Measurements from ENCODE around the gene CCDC188. TPM values are rescaled to one million over a fixed set of nuclear protein-coding genes. Genes with fewer than 3 reads are reported as not detected.

CCDC188 gene
- total RNA-seq, 1 experiment from 2014 or later: not detected

DNA sequence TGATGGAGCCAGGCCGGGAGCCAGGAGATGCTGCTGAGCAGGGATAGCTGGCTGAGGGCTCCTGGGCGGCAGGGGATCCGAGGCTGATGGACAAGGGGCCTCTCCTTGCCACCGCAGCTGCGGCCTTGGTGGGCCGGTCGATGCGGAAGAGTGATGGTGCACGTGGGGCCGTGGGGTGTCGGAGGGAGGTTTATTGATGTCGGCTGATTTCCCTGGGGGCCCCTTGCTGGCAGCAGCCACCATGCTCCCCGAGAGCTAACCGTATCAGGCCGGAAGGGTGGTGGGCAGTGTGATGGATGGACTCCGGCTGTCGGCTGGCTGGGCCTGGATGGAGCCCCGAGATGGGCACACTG is 31.0 kb upstream of the CCDC188 start:
- CTCF ChIA-PET: no interaction called here
- Mint-ChIP-seq H3K9me3 (no peaks in the 10 kb centered on the region), H3K4me3 (no peak overlapping the region), H3K4me1 (no peaks in the 10 kb centered on the region), H3K36me3 (no peaks in the 10 kb centered on the region), H3K27ac (no peak overlapping the region), H3K27me3 (ENCODE audit: low read depth) (no peaks in the 10 kb centered on the region)
- ATAC-seq: no peak
- POLR2A ChIA-PET: no interaction called here
- TF ChIP-seq TEAD1 (CRISPR knock-in tag; IDR thresholded peaks at IDR 0.05) (no peak), ATF6 (CRISPR knock-in tag; IDR thresholded peaks at IDR 0.05) (no peak), ZNF671 (CRISPR knock-in tag; IDR thresholded peaks at IDR 0.05) (no peak), NFE2L1 (CRISPR knock-in tag; IDR thresholded peaks at IDR 0.05) (no peak), NFYB (CRISPR knock-in tag; conservative IDR thresholded peaks at IDR 0.05; ENCODE audit: low read depth) (no peak), CTCF (IDR thresholded peaks at IDR 0.05) (no peak), ERG (CRISPR knock-in tag; IDR thresholded peaks at IDR 0.05) (no peak), ESRRA (CRISPR knock-in tag; IDR thresholded peaks at IDR 0.05; ENCODE audit: borderline replicate concordance) (no peak), NR2C2 (CRISPR knock-in tag; IDR thresholded peaks at IDR 0.05) (no peak), FOXJ3 (CRISPR knock-in tag; IDR thresholded peaks at IDR 0.05; ENCODE audit: borderline replicate concordance) (no peak), ZBTB21 (CRISPR knock-in tag; IDR thresholded peaks at IDR 0.05; ENCODE audit: borderline replicate concordance) (no peak), ZNF219 (CRISPR knock-in tag; IDR thresholded peaks at IDR 0.05; ENCODE audit: borderline replicate concordance) (no peak), ARID4B (CRISPR knock-in tag; IDR thresholded peaks at IDR 0.05; ENCODE audit: borderline replicate concordance) (no peak)
- TF ChIP-seq, protein P1, sequence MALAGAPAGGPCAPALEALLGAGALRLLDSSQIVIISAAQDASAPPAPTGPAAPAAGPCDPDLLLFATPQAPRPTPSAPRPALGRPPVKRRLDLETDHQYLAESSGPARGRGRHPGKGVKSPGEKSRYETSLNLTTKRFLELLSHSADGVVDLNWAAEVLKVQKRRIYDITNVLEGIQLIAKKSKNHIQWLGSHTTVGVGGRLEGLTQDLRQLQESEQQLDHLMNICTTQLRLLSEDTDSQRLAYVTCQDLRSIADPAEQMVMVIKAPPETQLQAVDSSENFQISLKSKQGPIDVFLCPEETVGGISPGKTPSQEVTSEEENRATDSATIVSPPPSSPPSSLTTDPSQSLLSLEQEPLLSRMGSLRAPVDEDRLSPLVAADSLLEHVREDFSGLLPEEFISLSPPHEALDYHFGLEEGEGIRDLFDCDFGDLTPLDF (CRISPR knock-in tag; IDR thresholded peaks at IDR 0.05): no peak
- TF ChIP-seq, protein P2, sequence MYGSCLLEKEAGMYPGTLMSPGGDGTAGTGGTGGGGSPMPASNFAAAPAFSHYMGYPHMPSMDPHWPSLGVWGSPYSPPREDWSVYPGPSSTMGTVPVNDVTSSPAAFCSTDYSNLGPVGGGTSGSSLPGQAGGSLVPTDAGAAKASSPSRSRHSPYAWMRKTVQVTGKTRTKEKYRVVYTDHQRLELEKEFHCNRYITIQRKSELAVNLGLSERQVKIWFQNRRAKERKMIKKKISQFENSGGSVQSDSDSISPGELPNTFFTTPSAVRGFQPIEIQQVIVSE (CRISPR knock-in tag; IDR thresholded peaks at IDR 0.05; ENCODE audit: borderline replicate concordance): no peak
- TF ChIP-seq, protein P3, sequence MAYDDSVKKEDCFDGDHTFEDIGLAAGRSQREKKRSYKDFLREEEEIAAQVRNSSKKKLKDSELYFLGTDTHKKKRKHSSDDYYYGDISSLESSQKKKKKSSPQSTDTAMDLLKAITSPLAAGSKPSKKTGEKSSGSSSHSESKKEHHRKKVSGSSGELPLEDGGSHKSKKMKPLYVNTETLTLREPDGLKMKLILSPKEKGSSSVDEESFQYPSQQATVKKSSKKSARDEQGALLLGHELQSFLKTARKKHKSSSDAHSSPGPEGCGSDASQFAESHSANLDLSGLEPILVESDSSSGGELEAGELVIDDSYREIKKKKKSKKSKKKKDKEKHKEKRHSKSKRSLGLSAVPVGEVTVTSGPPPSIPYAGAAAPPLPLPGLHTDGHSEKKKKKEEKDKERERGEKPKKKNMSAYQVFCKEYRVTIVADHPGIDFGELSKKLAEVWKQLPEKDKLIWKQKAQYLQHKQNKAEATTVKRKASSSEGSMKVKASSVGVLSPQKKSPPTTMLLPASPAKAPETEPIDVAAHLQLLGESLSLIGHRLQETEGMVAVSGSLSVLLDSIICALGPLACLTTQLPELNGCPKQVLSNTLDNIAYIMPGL (CRISPR knock-in tag; IDR thresholded peaks at IDR 0.05): no peak
- no peak for DNase-seq (ENCODE audit: low spot score)

All from WTC11 (cell line).